GM21423 (cell line): Measurements from ENCODE around the gene TUG1.
A peak's percentile ranks its signal among the peaks of the same experiment; 100 is the strongest.

Experiments
- ATAC-seq: cut with Tn5 transposase; IDR thresholded peaks from one replicate; pipeline ENCODE4 v1.9.1; 2021; ENCODE audit warnings: mild to moderate bottlenecking, moderate library complexity; ENCODE audit not compliant: unreplicated experiment

Gene TUG1

DNA sequence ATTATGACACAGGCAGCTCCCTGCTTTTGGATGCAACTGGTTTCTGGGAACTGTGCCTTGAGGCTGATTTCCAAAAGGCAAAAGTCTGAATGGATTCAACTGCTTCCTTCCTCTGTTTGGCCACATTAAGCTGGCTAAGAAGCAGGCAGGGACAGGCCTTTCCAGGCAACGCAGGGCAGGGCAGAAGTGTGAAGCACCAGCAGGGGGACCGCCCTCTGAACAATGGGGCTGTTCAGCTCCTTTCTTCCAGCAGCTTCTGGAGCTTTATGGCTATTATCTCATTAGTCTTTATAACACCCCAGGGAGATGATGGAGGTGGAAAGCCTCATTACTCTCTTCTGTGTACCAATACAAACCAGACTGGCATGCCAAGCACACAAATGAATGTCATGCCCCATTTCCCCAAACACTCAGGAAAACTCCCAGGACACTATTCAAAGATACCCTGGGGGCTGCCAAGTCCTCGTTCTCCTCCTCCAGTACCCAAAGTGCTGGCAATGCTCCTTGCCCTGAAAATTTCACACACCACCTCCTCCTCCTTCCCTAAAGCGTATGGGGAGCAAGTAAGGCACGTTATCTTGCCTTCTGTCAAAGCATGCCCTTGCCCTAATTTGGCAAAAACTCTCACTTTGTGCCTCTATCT, 21.8 kb upstream of the TUG1 start:
- no peak for ATAC-seq

DNA sequence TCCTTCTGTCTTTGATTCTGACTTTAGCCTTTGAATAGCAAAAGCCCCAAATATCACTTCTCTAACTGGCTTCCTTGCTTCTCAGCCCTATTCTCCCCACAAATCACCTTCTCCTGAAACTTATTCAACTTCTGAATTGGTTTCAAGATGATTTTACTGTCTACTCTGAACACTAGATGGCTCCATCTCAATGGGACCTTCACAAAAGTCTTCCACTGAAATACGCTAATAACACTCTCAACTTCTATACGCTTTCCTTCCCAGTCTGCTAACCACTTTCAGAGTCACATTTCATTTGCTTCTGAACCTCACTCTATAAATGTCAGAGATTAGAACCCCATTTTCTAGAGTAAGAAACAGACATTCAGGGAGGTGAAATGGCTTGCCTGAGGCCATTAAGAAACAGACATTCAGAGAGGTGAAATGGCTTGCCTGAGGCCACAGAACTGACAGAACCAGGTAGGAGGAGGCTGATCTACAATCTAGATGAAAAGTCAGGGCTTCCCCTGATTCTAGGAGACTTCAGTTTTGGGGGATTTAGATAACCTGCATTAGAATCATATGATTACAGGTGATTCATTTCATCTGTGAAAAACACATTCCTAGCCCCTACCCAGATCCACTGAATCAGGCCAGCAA, 21.1 kb upstream of the TUG1 start:
- ATAC-seq: no peak

DNA sequence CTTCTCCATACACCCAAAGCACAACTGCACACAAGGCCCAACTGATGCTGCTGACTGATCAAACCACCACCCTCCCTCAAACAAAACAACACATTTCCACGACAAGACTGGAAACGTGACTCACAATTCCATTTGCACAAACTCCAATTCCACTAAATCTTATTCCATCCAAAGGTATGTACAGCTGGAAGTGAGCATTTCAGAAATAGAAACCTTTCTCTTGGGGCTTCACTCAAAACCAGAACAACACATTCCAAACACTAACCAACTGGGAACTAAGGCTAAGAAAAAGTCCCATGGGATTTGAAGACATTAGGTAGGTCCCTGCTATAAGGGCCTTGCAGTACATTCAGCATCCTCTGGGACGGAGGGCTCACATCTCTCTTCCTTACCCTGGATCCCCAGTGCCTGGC, 20.1 kb upstream of the TUG1 start:
- ATAC-seq: no peak

DNA sequence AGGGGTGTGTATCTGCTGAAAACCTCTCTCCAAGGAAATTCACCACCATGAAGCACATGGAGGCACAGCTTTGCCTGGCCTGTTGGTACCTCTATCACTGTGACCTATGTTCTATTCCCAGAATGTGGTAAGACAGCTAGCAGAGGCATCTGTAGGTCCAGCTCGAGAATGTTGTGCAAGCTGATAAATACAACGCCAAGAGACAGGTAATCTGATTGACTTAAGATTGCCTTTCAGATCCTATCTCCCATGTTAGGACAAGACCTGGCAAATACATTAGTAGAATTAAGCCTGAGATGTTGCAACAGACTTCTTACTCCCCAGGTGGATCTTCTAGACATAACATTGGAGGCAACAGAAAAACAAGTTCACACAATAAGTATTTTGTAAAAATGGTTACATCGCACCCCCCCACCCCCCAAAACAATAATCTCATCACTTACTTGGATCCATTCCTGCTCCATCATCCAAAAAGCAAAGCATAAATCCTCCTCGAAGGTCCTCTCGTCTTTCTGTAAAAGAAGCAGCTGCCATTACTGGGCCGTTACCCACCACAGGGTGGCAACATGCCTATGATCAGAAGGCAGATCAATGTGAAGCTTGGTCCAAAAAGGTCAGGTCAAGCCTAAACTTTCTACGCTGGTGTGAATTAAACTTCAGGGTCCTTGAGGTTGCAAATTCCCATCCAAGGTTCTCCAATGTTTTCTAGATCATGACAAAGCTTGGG, 19.0 kb upstream of the TUG1 start:
- ATAC-seq: no peak

DNA sequence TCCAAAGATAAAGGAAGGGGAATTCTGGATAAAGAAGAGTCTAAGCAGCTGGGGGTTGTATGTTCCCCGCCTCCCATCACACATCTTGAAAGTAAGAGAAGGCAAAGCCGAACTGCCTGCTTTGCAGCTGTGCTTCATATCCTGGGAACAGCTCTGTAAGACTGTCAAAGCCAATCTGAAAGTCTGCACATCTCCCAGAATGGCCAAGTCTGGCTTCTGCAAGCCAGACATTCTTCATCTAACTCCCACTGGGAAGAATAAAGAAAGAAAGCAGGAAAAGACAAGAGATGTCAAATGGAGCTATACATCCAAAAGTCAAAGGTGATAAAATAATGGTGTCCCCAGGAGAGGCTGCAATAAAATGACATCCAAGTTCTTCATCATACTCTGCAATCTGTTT, 15.9 kb upstream of the TUG1 start:
- no peak for ATAC-seq

DNA sequence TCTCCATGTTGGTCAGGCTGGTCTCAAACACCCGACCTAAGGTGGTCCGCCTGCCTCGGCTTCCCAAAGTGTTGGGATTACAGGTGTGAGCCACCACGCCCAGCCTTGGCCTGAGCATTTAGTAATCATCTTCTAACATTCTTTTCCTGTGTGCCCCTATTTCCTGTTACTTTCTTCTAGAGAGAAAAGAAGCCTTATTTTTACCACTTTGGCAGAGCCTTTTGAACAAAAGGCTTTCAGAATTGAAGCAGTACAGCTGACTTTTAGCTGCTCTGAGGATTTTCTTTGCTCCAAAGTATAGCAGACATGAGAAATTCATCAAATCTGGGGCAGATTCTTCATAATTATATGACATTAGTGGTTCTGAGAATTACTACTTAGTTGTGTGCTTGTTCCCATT, 13.9 kb upstream of the TUG1 start:
- ATAC-seq: no peak

DNA sequence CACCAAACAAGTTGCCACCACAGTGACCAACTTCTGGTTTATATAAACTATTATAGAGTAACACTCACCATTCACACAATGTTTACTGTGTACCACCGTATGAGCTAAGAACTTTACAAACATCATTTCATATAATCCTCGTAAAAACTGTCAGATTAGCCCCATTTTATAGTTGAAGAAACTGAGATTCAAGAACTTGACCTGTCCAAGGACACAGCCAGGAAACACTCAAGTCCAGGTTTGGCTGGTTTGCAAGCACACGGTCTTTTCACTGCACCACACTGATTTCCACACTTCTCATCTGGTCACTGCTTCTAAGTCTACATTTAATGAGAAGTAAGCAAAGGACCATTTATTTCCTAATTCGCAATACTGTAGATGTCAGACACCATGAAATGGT, 4.2 kb upstream of the TUG1 start:
- ATAC-seq: no peak

DNA sequence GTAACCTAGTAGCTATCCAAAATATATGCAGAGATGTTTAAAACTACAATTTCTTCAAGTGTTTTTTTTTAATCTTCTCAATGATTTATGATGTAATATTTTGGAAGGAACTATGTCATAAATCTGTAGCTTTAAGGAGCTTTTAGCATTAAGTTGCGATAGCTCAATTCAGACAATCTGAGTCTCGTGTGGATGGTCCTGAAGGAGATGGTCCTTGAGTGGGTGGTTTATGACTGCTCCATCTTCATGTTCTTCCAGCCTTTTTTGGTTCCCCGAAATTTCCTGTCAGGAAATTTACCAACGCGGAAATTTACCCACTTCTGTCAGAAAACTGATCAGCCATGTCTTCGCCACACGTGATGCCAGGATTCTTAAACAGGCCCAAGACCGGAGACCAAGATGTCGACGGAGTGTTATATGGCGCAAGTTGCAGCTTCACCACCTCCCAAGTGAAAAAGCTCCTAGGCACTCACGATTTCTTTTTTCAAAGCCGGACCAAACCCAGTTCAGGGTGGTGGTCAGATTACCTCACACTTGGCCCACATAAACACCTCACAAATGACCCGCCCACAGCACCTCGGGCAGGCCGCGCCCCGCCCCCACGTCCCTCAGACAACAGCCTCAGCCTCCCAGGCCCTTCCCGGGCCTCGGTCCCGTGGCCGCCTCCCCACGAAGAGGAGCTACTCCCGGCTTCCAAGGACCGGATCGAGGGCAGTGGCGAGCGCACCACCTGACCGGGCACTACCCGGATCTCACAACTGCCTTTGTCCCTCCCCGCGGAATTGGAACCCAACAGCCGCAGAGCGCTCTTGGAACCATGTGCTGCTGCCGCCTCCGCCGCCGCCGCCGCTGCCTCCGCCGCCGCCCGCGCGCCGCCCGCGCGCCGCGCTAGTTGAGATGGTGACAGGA, 796 bp upstream of the TUG1 start, which contains the start of gene MORC2:
Gene MORC2 (minus strand): TSS at position 760 of the 909 bp plus-strand sequence. CDS start 885 bp downstream, outside the sequence.
- ATAC-seq: peak; percentile 12

DNA sequence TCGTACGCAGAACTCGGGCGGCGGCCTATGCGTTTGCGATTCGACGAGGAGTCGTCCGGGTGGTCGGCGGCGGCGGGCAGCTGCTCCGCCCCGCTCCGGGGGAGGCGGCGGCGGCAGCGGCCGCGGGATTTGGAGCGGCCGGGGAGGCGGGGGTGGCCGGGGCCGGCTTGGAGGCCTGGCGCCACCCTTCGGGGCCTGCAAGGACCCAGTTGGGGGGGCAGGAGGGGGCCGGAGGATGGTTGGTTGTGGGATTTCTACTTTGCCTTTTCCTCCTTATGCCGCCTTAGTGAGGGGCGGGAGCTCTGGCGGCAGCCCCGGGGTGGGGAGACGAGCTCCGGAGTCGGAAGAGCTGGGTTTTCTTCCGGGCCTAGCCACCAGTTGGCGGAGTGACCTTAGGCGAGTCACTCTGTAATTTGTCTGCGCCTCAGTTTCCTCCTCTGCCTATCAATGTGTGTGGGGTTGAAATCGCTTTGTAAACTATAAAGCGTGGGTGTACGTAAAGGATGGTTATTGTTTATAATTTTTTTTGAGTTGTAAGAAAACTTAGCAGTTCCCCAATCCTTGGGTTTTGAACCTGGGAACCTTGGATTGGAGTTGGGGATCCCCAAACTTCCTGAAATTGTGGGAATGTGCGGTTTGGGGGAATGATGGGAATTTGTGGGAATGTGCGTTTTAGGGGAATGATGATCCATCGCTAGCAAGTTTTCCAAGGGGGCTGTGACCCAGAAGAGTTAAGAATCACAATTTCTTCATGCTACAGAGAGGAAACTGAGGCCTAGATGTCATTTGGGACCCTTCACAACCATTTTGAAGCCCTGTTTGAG, 679 bp downstream of the TUG1 start:
- peak; percentile 33 for ATAC-seq

DNA sequence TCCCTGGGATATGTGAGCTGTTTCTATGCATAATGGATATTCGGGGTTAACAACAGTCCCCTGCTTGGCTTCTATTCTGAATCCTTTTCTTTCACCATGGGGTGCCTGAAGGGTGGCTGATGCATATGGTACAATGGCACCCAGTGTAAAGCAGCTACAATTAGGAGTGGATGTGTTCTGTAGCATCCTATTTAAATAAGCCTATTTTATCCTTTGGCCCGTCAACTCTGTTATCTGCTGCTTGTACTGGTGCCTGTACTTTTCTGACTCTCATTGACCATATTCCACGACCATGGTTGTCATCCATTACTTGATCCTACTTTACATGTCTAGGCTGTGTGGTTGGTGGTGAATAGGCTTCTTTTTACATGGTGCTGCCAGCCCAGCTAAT, 1.3 kb downstream of the TUG1 start:
- no peak for ATAC-seq

DNA sequence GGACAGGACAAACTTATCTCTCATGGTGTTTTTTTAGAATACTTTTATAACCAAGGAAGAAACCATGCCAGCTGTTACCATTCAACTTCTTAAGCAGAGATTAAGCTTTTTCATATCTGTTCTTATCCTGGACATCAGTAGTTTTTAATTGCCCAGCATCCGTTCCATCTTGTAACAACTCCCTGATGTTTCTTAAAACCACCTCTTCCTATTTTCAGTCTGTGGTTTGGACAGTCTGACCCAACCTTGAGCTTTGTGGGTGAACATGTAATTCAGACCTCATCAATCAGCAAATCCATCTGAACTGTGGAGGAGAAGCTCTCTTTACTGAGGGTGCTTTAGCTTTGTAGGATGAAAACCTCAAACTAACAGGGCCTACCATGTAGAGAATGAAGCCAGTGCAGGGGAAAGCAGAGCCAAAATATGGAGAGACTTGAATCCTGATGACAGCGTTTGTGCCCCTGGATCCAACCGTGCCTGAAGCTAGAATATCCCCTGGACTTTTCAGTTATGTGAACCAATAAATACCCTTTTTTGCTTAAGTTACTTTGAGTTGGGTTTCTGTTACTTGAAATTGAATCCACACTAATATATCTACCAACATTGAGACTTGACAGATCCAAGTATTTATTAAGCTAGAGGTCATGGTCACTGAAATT, 9.4 kb downstream of the TUG1 start:
- no peak for ATAC-seq

DNA sequence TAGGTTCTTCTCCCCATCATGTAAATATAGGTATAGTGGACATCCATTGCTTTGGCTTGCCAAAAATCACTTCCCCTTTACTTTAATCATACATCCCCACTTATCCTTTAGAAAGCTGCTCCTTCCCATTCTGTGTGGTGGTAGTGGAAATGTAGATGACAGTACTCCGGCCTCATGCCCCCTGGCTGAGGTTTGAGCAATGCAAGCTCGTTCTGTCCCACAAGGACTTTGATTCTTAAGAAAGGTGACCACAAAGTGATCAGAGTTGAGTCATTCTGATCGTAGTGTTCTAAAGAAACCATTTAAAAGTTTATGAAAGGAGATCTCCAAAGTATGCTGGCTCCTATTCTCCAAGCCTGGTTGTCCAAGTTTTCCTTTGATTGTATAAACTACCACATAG, 10.9 kb downstream of the TUG1 start:
- no peak for ATAC-seq

DNA sequence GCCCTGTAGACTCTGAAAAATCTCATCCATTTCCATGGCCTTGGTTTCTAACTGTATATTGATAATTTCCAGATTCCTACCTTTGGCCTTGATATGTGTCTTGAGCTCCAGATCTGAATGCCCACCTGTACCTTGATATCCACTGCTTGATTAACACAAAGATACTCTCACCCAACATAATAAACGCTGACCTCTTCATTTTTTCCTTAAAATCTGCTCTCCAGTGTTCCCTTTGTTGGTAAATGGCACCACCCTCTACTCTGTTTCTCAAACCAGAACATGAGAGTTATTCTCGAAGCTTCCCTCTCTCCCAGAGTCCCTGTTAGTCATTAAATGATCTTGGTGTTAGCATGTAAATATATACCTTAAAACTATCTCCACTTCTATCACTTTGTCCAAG, 13.4 kb downstream of the TUG1 start:
- ATAC-seq: no peak

DNA sequence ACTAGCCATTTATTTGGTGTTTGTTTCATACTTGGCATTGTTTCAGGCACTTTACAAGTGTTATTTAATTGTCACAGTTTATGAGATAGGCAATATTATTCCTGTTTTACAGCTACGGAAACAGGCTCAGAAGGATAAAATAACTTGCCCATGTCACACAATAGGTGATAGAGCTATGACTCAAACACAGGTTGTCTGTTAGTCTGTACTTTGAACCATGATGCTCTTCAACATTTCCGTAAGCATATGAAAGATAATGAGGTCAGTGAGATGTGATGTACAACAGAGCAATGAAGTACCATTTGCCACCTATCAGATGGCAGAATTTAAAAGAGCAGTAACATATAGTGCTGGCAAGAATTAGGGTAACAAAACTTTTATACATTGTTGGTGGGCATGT, 15.3 kb downstream of the TUG1 start:
- ATAC-seq: no peak

DNA sequence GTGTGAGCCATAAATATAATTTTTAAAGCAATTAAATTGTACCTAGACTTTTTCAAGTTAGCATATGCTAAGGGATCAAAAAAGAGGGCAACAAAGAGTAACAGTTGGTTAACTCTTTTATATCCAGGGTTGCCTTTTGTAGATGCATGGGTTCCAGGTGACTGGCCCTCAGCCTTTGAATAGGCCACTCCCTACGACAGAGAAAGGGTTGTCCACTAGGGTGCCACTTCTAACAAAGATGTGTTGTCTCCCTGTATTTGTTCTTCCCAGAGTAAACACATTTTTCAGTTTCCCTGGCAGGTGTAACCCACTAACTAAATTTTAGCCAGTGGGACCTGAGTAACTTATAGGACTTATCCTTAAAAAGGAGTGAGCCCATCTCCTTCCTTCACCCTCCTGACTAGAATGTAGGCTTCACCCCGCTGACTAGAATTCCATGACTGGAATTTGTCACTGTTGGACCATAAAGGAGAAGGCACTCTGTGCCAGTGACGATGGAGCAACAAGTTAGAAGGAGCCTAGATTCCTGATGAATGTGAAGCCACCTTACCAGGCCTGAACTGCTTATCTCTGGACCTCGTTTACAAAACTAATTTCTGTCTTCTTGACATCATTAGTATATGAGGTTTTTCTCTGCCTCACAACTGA, 16.6 kb downstream of the TUG1 start:
- no peak for ATAC-seq

DNA sequence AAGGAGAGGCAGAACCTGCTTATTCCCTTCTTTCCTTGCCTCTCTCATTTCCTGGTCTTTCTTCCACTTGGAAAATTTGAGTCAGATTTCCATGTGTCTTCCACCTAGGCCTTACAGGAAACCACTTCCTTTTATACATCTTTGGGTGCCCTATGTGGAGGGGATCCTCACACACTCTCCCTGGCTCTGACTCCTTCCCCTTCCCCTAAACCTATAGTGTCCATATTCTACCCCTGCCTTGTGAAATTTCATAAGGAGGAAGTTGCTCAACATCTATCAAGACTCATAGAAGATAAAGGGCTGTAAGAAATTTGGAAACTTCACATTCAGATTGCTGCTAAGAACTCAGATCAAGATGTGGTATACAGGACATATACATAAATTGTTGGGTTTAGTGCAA, 20.4 kb downstream of the TUG1 start:
- no peak for ATAC-seq

DNA sequence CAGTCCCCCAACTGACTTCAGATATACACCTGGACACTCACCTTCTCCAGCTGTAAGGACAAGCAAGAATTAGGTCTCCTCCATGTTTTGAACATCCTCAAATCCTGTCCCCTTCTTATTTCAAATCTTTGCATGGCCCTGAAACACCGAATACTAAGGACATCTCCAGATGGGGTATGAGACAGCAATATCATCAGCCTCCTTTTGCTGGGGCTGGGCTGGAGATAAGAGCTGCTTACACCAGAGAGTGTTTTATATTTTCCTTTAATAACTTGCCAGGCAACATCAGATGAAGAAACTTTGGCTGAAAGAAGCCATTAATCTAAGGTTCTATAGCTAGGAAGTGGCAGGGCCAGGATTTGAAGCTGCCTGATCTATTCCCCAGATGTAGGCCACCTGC, 21.6 kb downstream of the TUG1 start:
- no peak for ATAC-seq

DNA sequence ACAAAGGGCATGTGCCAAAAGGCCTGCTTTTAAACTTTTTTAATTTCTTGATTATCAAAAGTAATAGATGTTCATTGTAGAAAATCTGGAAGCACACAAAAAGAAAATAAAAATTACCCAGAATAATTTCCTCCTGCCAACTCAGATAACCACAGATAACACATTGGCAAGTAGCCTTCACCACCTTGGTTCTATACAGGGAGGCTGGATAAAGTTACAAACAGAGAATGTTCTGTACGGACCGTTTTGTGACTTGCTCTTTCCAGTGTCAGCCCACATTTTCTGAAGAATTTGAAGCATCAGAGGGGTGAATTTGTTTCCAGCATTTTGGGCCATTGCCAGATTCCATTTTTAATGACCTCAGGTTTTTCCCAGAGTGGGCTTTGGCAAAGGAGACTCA, 23.5 kb downstream of the TUG1 start:
- ATAC-seq: no peak

DNA sequence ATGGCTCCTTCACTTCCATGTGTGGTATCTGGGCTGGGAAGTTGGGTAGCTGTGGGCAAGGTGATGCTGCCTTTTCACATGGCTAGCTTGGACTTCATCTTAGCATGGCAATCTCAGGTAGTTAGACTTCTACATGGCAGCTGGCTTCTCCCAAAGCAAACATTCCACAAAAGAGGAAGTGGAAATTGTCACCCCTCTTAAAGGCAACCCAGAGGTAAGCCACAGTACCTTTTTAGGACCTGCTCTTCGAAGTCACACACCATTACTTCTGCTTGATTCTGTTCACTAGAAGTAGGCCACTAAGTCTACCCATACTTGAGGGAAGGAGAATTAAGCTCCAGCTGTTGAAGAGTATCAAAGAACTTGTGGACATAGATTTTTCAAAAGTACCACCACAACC, 25.9 kb downstream of the TUG1 start:
- ATAC-seq: no peak
